HG03097 (cell line): Measurements from ENCODE around the gene APP.
A peak's percentile ranks its signal among the peaks of the same experiment; 100 is the strongest.

Source experiments
- ATAC-seq: cut with Tn5 transposase; IDR thresholded peaks from one replicate; pipeline ENCODE4 v1.9.1; 2021; ENCODE audit not compliant: unreplicated experiment, low FRiP score

APP gene

GRCh38 chr21:26072666-26073615 lies 97.6 kb downstream of the APP start:
- no peak for ATAC-seq

- ATAC-seq, result peak; percentile 79
These were observed 99.6 kb downstream of the APP start for GRCh38 chr21:26070822-26071425.

- ATAC-seq, result no peak
These were observed 100.4 kb downstream of the APP start for GRCh38 chr21:26070121-26070520.

GRCh38 chr21:26068776-26069175 lies 101.8 kb downstream of the APP start:
- ATAC-seq, result no peak

GRCh38 chr21:26067836-26068594 lies 102.6 kb downstream of the APP start:
- ATAC-seq, result no peak

- no peak for ATAC-seq
These were observed 106.1 kb downstream of the APP start for GRCh38 chr21:26064506-26064905.

GRCh38 chr21:26061437-26061836 lies 109.1 kb downstream of the APP start:
- ATAC-seq, result no peak

GRCh38 chr21:26060335-26061115 lies 110.0 kb downstream of the APP start:
- ATAC-seq, result no peak

- no peak for ATAC-seq
These were observed 112.9 kb downstream of the APP start for GRCh38 chr21:26057477-26058170.

- ATAC-seq, result no peak
These were observed 114.7 kb downstream of the APP start for GRCh38 chr21:26055841-26056264.

- no peak for ATAC-seq
These were observed 115.6 kb downstream of the APP start for GRCh38 chr21:26055010-26055409.

GRCh38 chr21:26052057-26052456 lies 118.5 kb downstream of the APP start:
- ATAC-seq, result no peak

- no peak for ATAC-seq
These were observed 119.7 kb downstream of the APP start for GRCh38 chr21:26050857-26051256.

- ATAC-seq, result no peak
These were observed 120.8 kb downstream of the APP start for GRCh38 chr21:26049803-26050202.

- ATAC-seq, result no peak
These were observed 123.1 kb downstream of the APP start for GRCh38 chr21:26047279-26047967.

GRCh38 chr21:26043891-26044290 lies 126.7 kb downstream of the APP start:
- ATAC-seq, result no peak

GRCh38 chr21:26042181-26042876 lies 128.2 kb downstream of the APP start:
- no peak for ATAC-seq

- ATAC-seq, result no peak
These were observed 129.0 kb downstream of the APP start for GRCh38 chr21:26041431-26042180.
